Trophoblast cell (in vitro differentiated cells and primary cell): ENCODE data around the gene CAMTA2.

Experiments
- DNase-seq, 2 donors: peaks; one replicate each; pipeline ENCODE4 v3.0.0-alpha.2; 2016
- H2AFZ ChIP-seq: 2 replicates; pipeline ENCODE4 v1.6.1; 2013; ENCODE audit warnings: low read length, moderate library complexity, mild to moderate bottlenecking; ENCODE audit not compliant: insufficient read depth, poor library complexity
- H2AK5ac ChIP-seq: 2 replicates; pipeline ENCODE4 v1.6.1; 2013; ENCODE audit warnings: mild to moderate bottlenecking, low read length
- H2BK120ac ChIP-seq: 2 replicates; pipeline ENCODE4 v1.6.1; 2013; ENCODE audit warnings: low read length, mild to moderate bottlenecking, moderate library complexity; ENCODE audit not compliant: insufficient read depth, poor library complexity
- H2BK12ac ChIP-seq: 2 replicates; pipeline ENCODE4 v1.6.1; 2013; ENCODE audit warnings: mild to moderate bottlenecking, low read length, moderate library complexity
- H2BK5ac ChIP-seq: 2 replicates; pipeline ENCODE4 v1.6.1; 2013; ENCODE audit warnings: low read length, low read depth, moderate library complexity, mild to moderate bottlenecking; ENCODE audit not compliant: poor library complexity
- H3K14ac ChIP-seq: 2 replicates; pipeline ENCODE4 v1.6.1; 2013; ENCODE audit warnings: mild to moderate bottlenecking, low read length
- H3K18ac ChIP-seq: 2 replicates; pipeline ENCODE4 v1.6.1; 2013; ENCODE audit warnings: mild to moderate bottlenecking, low read length
- H3K23ac ChIP-seq: 2 replicates; pipeline ENCODE4 v1.6.1; 2013; ENCODE audit warnings: low read length
- H3K27ac ChIP-seq: 2 replicates; pipeline ENCODE4 v1.5.1; 2013; ENCODE audit warnings: low read depth, mild to moderate bottlenecking, inconsistent platforms, low read length, moderate library complexity
- H3K27me3 ChIP-seq: 2 replicates; pipeline ENCODE4 v1.6.1; 2013; ENCODE audit warnings: inconsistent platforms, mild to moderate bottlenecking, low read length, moderate library complexity; ENCODE audit not compliant: insufficient read depth
- H3K36me3 ChIP-seq, 2 experiments: 1 replicate in 1 of 2; 2 replicates in 1 of 2; pipeline ENCODE4 v1.6.1; 2013; ENCODE audit warnings: low read length in 2 of 2, mild to moderate bottlenecking in 2 of 2, moderate library complexity in 1 of 2; ENCODE audit not compliant: insufficient read depth in 2 of 2, control insufficient read depth in 1 of 2
- H3K4ac ChIP-seq: 2 replicates; pipeline ENCODE4 v1.6.1; 2013; ENCODE audit warnings: low read depth, mild to moderate bottlenecking, low read length, moderate library complexity
- H3K4me1 ChIP-seq, 2 experiments: 1 replicate in 1 of 2; 2 replicates in 1 of 2; pipeline ENCODE4 v1.6.1; 2013; ENCODE audit warnings: low read length in 2 of 2, mild to moderate bottlenecking in 2 of 2, moderate library complexity in 1 of 2; ENCODE audit not compliant: insufficient read depth in 2 of 2, control insufficient read depth in 1 of 2
- H3K4me2 ChIP-seq: 2 replicates; pipeline ENCODE4 v1.6.1; 2013; ENCODE audit warnings: inconsistent platforms, mild to moderate bottlenecking, low read length, moderate library complexity
- H3K4me3 ChIP-seq: 2 replicates; pipeline ENCODE4 v1.5.1; 2013; ENCODE audit warnings: mild to moderate bottlenecking, low read depth, low read length, inconsistent platforms
- H3K79me1 ChIP-seq: one replicate; pipeline ENCODE4 v1.6.1; 2013; ENCODE audit warnings: low read length
- H3K79me2 ChIP-seq: 2 replicates; pipeline ENCODE4 v1.6.1; 2013; ENCODE audit warnings: low read length, mild to moderate bottlenecking; ENCODE audit not compliant: control insufficient read depth, insufficient read depth, poor library complexity
- H3K9ac ChIP-seq: 2 replicates; pipeline ENCODE4 v1.6.1; 2013; ENCODE audit warnings: mild to moderate bottlenecking, low read length
- H3K9me3 ChIP-seq: 2 replicates; pipeline ENCODE4 v1.6.1; 2013; ENCODE audit warnings: low read depth, mild to moderate bottlenecking, control low read depth, inconsistent platforms, low read length; ENCODE audit not compliant: insufficient read depth
- H4K12ac ChIP-seq: 2 replicates; pipeline ENCODE4 v1.6.1; 2013; ENCODE audit warnings: low read depth, mild to moderate bottlenecking, low read length, moderate library complexity
- H4K8ac ChIP-seq: 2 replicates; pipeline ENCODE4 v1.6.1; 2013; ENCODE audit warnings: low read depth, mild to moderate bottlenecking, low read length, moderate library complexity
- H4K91ac ChIP-seq: one replicate; pipeline ENCODE4 v1.6.1; 2013; ENCODE audit warnings: low read depth, mild to moderate bottlenecking, low read length, moderate library complexity
- WGBS: extraction: QIAGEN DNeasy Blood & Tissue Kit; methylation state at CpG from one replicate; pipeline ENCODE4 v1.1.7; 2013; ENCODE audit warnings: missing lambda C conversion rate; ENCODE audit not compliant: insufficient read length, insufficient coverage; ENCODE audit errors: extremely low coverage; 5-methylcytosine and 5-hydroxymethylcytosine counted together

CAMTA2 gene

GRCh38 chr17:4970273-4970672 is 17.2 kb downstream of the CAMTA2 start:
- H3K9ac ChIP-seq, result no peak overlapping the region
- no peaks in the 10 kb centered on the region for H3K27me3 ChIP-seq
- no peak overlapping the region for H3K18ac ChIP-seq
- no peak overlapping the region for H2AFZ ChIP-seq
- H2AK5ac ChIP-seq, result no peak overlapping the region
- no peak overlapping the region for H4K12ac ChIP-seq
- H4K8ac ChIP-seq, result no peak overlapping the region
- H3K9me3 ChIP-seq, result no peaks in the 10 kb centered on the region
- H3K4ac ChIP-seq, result no peak overlapping the region
- H3K27ac ChIP-seq, result no peak overlapping the region
- peaks cover 27% of the 10 kb centered on the region for H3K79me1 ChIP-seq
- H3K79me2 ChIP-seq, result peaks cover 19% of the 10 kb centered on the region
- H2BK120ac ChIP-seq, result no peak overlapping the region
- no peak overlapping the region for H2BK12ac ChIP-seq
- H4K91ac ChIP-seq, result no peak overlapping the region
- no CpG with 5 or more reads among the region's 8 CpGs for WGBS
- H3K23ac ChIP-seq, result no peak overlapping the region
- no peak overlapping the region for H3K4me2 ChIP-seq
- H3K36me3 ChIP-seq, result peaks cover 25 to 29% of the 10 kb centered on the region in 2 experiments
- no peak overlapping the region for H3K4me3 ChIP-seq
- H3K14ac ChIP-seq, result no peak overlapping the region
- no peak for DNase-seq
- no peak overlapping the region for H2BK5ac ChIP-seq
- H3K4me1 ChIP-seq, result peaks cover 15 to 20% of the 10 kb centered on the region in 2 experiments

DNA sequence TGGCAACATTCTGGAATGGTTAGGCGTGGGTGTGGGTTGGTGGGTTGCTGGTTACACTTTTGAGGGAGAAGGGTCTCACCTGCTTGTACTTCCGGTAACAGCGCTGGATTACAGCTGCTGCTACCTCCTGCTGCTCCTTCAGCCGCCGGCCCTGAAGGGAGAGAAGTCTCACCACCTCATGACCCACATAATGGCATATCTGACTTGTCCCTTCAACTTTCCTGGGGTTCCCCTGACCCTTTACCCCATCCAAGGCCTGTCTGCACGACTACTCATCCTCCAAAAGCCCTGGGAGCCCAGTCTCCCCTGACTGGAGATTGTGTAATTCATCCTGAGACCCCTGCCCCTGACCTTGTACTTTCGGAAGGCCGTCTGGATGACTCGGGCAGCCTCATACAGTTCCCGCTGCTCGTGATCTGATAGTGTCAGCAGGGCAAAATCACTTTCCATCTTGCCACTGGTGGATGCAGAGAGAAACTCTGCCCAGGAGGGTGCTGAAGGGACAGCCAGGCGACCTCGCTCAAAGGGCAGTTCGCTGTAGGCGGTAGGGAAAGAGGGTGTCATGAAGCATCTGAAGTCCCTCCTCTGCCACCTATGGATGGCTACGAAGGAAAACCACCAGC is 17.8 kb downstream of the CAMTA2 start:
- no CpG with 5 or more reads among the region's 16 CpGs for WGBS
- Histone ChIP-seq H3K4me1 (peaks cover 15 to 20% of the 10 kb centered on the region in 2 experiments), H3K4me2 (peak overlapping the region; percentile 67), H4K8ac (no peak overlapping the region), H3K27me3 (no peaks in the 10 kb centered on the region), H2BK120ac (no peak overlapping the region), H3K9me3 (no peaks in the 10 kb centered on the region), H2BK5ac (no peak overlapping the region), H3K4me3 (no peak overlapping the region), H3K14ac (peak overlapping the region; percentile 8), H3K27ac (peak overlapping the region; percentile 96), H2AK5ac (no peak overlapping the region), H3K9ac (no peak overlapping the region), H2AFZ (no peak overlapping the region), H3K4ac (peak overlapping the region; percentile 39), H3K79me1 (peaks cover 27% of the 10 kb centered on the region), H3K23ac (no peak overlapping the region), H3K36me3 (peaks cover 23 to 29% of the 10 kb centered on the region in 2 experiments), H2BK12ac (no peak overlapping the region), H3K79me2 (peaks cover 19% of the 10 kb centered on the region), H4K91ac (peak overlapping the region; percentile 67), H3K18ac (peak overlapping the region; percentile 15), H4K12ac (peak overlapping the region; percentile 10)
- DNase-seq, result no peak

GRCh38 chr17:4969047-4969550 is 18.4 kb downstream of the CAMTA2 start:
- Histone ChIP-seq H3K9ac (peak overlapping the region; percentile 87), H3K4ac (peak overlapping the region; percentile 88), H4K8ac (peak overlapping the region; percentile 85), H3K36me3 (peaks cover 23 to 28% of the 10 kb centered on the region in 2 experiments), H2AFZ (peak overlapping the region; percentile 57), H3K27ac (peak overlapping the region; percentile 96), H3K4me1 (peaks cover 15 to 20% of the 10 kb centered on the region in 2 experiments), H3K9me3 (no peaks in the 10 kb centered on the region), H2AK5ac (peak overlapping the region; percentile 94), H2BK5ac (peak overlapping the region; percentile 86), H2BK120ac (peak overlapping the region; percentile 55), H4K91ac (peak overlapping the region; percentile 94), H3K14ac (peak overlapping the region; percentile 92), H3K18ac (peak overlapping the region; percentile 90), H3K27me3 (no peaks in the 10 kb centered on the region), H4K12ac (peak overlapping the region; percentile 85), H3K4me3 (peak overlapping the region; percentile 79), H2BK12ac (peak overlapping the region; percentile 13), H3K4me2 (peak overlapping the region; percentile 67), H3K79me1 (peaks cover 27% of the 10 kb centered on the region), H3K79me2 (peaks cover 19% of the 10 kb centered on the region), H3K23ac (no peak overlapping the region)
- peak; percentile 56 to 81 for DNase-seq
- no CpG with 5 or more reads among the region's 15 CpGs for WGBS

DNA sequence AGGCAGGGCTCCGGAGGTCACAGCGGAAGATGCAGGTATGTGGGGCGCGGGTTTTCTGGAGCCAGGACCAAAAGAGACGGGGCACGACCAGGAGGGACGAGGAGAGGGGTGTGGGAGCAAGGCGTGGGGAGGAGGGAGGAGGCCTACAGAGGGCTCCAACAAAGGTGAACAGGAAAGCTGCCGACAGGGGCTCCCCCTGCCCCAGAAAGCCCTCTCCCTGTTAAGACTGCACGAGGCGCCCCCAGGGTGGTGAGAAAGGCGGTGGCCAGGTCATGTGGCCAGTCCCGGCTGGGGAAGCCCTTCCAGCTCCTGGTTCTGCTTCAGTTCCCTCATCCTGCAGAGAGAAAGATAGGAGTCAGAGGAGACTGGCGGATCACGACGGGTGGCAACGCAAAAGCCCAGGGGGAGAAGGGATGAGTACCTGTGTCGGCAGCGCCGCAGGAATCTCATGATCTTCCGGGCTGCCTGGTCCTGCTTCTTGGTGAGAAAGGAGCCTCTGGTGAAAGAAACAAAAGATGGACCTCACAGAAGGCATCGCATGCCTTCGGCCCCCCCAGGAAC is 18.9 kb downstream of the CAMTA2 start:
- no CpG with 5 or more reads among the region's 23 CpGs for WGBS
- Histone ChIP-seq H3K27me3 (no peaks in the 10 kb centered on the region), H3K14ac (peak overlapping the region; percentile 92), H3K9ac (peak overlapping the region; percentile 87), H2BK120ac (peak overlapping the region; percentile 55), H3K23ac (no peak overlapping the region), H3K18ac (peak overlapping the region; percentile 90), H2AFZ (peak overlapping the region; percentile 77), H4K12ac (peak overlapping the region; percentile 85), H4K8ac (peak overlapping the region; percentile 85), H3K27ac (peak overlapping the region; percentile 96), H4K91ac (peak overlapping the region; percentile 94), H3K79me2 (peaks cover 19% of the 10 kb centered on the region), H3K4me3 (peak overlapping the region; percentile 79), H2BK12ac (peak overlapping the region; percentile 26), H3K79me1 (peaks cover 27% of the 10 kb centered on the region), H2BK5ac (peak overlapping the region; percentile 86), H3K4me1 (peaks cover 15 to 20% of the 10 kb centered on the region in 2 experiments), H3K4me2 (peak overlapping the region; percentile 67), H3K36me3 (peaks cover 20 to 26% of the 10 kb centered on the region in 2 experiments), H3K9me3 (no peaks in the 10 kb centered on the region), H2AK5ac (peak overlapping the region; percentile 94), H3K4ac (peak overlapping the region; percentile 88)
- DNase-seq, result peak in 1 of 2 donors; percentile 54
